DMS114 treated with DMSO at 0.1 percent for 48 hours (cell line): Measurements from ENCODE around the gene UGT1A10.
"Not testable (repeated sequence)": the region's sequence is repeated elsewhere in the genome, so short reads cannot be mapped to it uniquely, and the experiment has no call there.

Experiments
- DNase-seq: peaks from one replicate; lab custom pipeline; 2025; ENCODE audit not compliant: unreplicated experiment; lab: John Stamatoyannopoulos, UW

UGT1A10 gene

GRCh38 chr2:233636306-233636705 lies at the start of gene UGT1A10:
UGT1A10 (plus strand) TSS chr2:233636448; CDS start chr2:233636523, 75 bp downstream.
- not testable (repeated sequence) for DNase-seq

GRCh38 chr2:233588400-233588799 lies 47.8 kb upstream of the UGT1A10 start:
- DNase-seq = no peak

GRCh38 chr2:233592706-233593105 lies 43.5 kb upstream of the UGT1A10 start:
- DNase-seq = not testable (repeated sequence)

GRCh38 chr2:233593201-233593600 lies 43.0 kb upstream of the UGT1A10 start:
- DNase-seq = no peak

GRCh38 chr2:233597522-233597921 lies 38.7 kb upstream of the UGT1A10 start:
- DNase-seq = no peak

GRCh38 chr2:233598952-233599351 lies 37.3 kb upstream of the UGT1A10 start:
- no peak for DNase-seq

- no peak for DNase-seq
These were observed 35.9 kb upstream of the UGT1A10 start for GRCh38 chr2:233600386-233600785.

- no peak for DNase-seq
These were observed 34.2 kb upstream of the UGT1A10 start for GRCh38 chr2:233602076-233602475.

- no peak for DNase-seq
These were observed 32.7 kb upstream of the UGT1A10 start for GRCh38 chr2:233603520-233603919.

GRCh38 chr2:233604826-233605225 lies 31.4 kb upstream of the UGT1A10 start:
- DNase-seq = no peak

GRCh38 chr2:233605680-233606079 lies 30.6 kb upstream of the UGT1A10 start:
- DNase-seq = no peak

GRCh38 chr2:233611284-233611683 lies 25.0 kb upstream of the UGT1A10 start:
- DNase-seq = no peak

GRCh38 chr2:233617476-233617875 lies 18.8 kb upstream of the UGT1A10 start, which contains the start of gene UGT1A8:
UGT1A8 (plus strand) TSS chr2:233617633; CDS start chr2:233617708, 75 bp downstream.
- DNase-seq = not testable (repeated sequence)

- no peak for DNase-seq
These were observed 16.0 kb upstream of the UGT1A10 start for GRCh38 chr2:233620204-233620603.

GRCh38 chr2:233621863-233622262 lies 14.4 kb upstream of the UGT1A10 start:
- not testable (repeated sequence) for DNase-seq

- no peak for DNase-seq
These were observed 8.8 kb upstream of the UGT1A10 start for GRCh38 chr2:233627331-233628025.

GRCh38 chr2:233638836-233639235 lies 2.6 kb downstream of the UGT1A10 start:
- no peak for DNase-seq

- DNase-seq = no peak
These were observed 3.6 kb downstream of the UGT1A10 start for GRCh38 chr2:233639860-233640259.

- DNase-seq = no peak
These were observed 6.9 kb downstream of the UGT1A10 start for GRCh38 chr2:233643128-233643527.

GRCh38 chr2:233646033-233646432 lies 9.8 kb downstream of the UGT1A10 start:
- DNase-seq = not testable (repeated sequence)

- DNase-seq = no peak
These were observed 14.7 kb downstream of the UGT1A10 start for GRCh38 chr2:233650981-233651380.

GRCh38 chr2:233651430-233651829 lies 15.2 kb downstream of the UGT1A10 start:
- DNase-seq = no peak

GRCh38 chr2:233654501-233654900 lies 18.3 kb downstream of the UGT1A10 start:
- no peak for DNase-seq
